ENCODE measurements around the gene MAFG.

DNA sequence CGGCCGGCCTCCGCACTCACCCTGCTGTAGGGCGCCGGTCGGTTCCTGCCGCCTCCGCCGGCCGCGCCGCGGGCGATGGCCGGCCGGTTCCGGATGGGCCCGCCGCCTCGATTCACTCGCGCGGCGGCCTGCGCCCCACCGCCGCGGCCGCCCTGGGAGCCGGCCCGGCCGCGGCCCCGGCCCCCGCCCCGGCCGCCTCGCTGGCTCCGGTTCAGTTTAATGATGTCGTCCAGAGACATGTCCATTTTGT lies 36.3 kb downstream of the MAFG start:
- TF ChIP-seq CTCF (conservative IDR thresholded peaks at IDR 0.05; ENCODE audit: low read depth, low read length): no peak
- no peak for TF ChIP-seq EZH2 (IDR thresholded peaks at IDR 0.05; ENCODE audit: low read length, unreplicated experiment)
- no peak for TF ChIP-seq EZH2phosphoT487 (IDR thresholded peaks at IDR 0.05; ENCODE audit: borderline replicate concordance, low read length)
